Ovary (tissue), 3 donors: Measurements from ENCODE around the gene EPN3.

Experiments used
- POLR2A ChIP-seq: fragments of 450-650 bp; IDR thresholded peaks from one replicate; pipeline ENCODE4 v1.6.1; 2017; ENCODE audit warnings: antibody characterized with exemption, mild to moderate bottlenecking, moderate library complexity
- TF ChIP-seq, protein P1 (sequence below), 3 donors: fragments of 450-650 bp in 2 of 3; fragments of 200-600 bp in 1 of 3; IDR thresholded peaks; one replicate each; pipeline versions ENCODE4 v1.5.1 to v1.8.0; 2016 to 2022; ENCODE audit warnings: antibody characterized with exemption in 3 of 3, mild to moderate bottlenecking in 1 of 3
- donor health status: DM: no; HTN: no; CAD: no.

DNA sequence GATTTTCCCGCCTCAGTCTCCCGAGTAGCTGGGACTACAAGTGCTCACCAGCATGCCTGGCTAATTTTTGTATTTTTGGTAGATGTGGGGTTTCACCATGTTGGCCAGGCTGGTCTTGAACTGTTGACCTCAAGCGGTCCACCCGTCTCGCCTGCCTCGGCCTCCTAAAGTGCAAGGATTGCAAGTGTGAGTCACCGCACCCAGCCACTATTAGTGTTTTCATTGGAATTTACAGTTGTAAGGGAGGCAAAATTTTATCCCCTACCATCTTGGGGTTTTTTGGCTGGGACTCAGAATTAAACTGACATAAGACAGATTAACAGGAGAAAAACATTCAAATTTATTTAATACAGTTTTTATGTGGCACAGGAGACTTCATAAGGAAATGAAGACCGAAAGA is 36.6 kb upstream of the EPN3 start:
- TF ChIP-seq, protein P1, sequence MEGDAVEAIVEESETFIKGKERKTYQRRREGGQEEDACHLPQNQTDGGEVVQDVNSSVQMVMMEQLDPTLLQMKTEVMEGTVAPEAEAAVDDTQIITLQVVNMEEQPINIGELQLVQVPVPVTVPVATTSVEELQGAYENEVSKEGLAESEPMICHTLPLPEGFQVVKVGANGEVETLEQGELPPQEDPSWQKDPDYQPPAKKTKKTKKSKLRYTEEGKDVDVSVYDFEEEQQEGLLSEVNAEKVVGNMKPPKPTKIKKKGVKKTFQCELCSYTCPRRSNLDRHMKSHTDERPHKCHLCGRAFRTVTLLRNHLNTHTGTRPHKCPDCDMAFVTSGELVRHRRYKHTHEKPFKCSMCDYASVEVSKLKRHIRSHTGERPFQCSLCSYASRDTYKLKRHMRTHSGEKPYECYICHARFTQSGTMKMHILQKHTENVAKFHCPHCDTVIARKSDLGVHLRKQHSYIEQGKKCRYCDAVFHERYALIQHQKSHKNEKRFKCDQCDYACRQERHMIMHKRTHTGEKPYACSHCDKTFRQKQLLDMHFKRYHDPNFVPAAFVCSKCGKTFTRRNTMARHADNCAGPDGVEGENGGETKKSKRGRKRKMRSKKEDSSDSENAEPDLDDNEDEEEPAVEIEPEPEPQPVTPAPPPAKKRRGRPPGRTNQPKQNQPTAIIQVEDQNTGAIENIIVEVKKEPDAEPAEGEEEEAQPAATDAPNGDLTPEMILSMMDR (IDR thresholded peaks at IDR 0.05), result no peak
- no peak for TF ChIP-seq POLR2A
